Measurements from ENCODE around the gene ARHGEF17.
A peak's percentile ranks its signal among the peaks of the same experiment; 100 is the strongest.

The ARHGEF17 gene

DNA sequence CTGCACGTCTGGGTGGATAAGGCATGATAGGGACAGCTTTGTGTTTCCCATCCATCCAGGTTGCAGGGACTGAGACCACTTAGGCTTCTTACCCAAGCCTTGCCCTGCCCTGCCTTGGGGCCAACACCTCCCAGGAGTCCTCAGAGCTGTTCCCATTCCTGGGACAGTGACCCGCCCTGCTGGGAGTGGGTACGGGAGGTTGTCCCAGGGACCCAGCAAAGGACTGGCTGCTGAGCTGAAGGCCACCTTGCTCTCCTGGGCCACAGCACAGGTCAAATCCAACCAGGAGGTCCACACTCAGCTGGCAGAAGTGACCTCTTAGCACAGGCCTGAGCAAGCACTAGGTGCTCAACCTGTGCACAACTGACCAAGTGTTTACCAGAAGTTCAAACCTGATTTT is 16.9 kb upstream of the ARHGEF17 start:
- no peak for DNase-seq (ENCODE audit: low read depth in 3 of 3, low spot score in 1 of 3)

DNA sequence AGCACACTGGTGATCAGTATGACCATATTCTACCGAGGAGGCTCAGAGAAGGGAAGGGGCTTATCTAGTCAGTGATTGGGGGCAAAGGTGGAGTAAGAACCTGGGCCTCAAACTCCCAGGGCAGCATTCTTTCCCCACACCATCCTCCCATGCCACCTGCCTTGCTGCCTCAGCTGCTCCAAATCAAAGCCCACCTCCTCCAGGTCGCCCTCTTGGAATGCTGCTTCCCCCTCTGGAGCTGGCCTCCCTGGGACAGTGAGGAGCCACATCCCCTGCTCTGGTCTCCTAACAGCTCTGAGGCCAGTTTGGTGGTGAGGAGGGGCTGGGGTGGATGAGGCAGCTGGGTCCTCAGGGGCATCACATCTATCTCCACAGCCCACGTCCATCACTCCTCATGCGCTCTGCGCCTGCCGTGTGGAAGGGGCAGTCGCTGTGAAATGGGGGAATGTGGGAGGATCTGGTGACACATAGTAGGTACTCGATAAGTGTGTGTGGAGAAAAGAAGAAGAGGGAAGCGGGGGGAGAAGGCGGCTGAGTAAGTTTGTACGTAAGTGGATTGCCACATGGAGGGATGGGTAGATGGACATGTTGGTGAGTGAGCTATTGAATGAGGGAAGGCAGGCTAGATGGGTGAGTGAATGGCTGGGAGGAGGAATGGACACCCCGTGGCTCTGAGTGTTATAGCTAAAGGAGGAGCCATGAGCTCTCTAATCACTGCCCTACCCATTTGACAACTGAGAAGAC is 16.1 kb upstream of the ARHGEF17 start:
- DNase-seq (ENCODE audit: low read depth in 3 of 3, low spot score in 1 of 3): no peak

DNA sequence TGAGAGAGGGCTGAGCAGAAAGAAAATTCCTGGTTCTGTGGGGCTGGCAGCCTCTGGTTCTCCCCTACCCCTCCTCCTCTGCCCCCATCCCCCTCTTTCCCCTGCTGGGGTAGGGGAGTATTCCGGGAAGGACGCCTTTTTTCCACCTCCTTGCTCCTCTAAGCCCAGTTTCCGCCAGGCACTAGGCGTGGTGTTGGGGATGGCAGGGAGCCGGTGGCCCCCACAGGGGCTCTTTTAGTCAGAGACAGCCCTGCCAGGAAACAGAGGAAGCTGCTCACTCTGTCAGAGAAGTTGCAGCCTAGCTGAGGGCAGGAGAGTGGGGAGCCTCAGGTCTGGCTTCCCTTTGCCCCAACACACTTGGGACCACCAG is 15.6 kb upstream of the ARHGEF17 start:
- DNase-seq (ENCODE audit: low read depth in 3 of 3, low spot score in 1 of 3): no peak

GRCh38 chr11:73293356-73293936 is 14.6 kb upstream of the ARHGEF17 start:
- DNase-seq (ENCODE audit: low read depth in 3 of 3, low spot score in 1 of 3): no peak

DNA sequence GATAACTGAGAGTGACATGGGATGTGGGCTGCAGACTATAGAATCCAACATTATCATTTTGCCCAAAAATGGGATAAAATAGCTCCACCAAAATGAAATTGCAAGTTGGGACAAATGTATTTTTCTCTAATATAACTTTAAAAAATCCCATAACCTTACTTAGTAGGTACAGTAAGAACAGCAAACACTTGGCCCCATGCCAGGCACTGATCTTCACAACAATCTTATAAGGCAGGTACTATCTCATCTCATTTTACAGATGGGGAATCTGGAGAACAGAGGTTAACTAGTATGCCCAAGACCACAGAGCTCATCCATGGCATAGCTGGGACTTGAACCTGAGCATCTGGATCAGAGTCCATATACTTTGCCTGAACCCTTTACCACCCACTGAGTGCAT is 13.5 kb upstream of the ARHGEF17 start:
- no peak for DNase-seq (ENCODE audit: low read depth in 3 of 3, low spot score in 1 of 3)

DNA sequence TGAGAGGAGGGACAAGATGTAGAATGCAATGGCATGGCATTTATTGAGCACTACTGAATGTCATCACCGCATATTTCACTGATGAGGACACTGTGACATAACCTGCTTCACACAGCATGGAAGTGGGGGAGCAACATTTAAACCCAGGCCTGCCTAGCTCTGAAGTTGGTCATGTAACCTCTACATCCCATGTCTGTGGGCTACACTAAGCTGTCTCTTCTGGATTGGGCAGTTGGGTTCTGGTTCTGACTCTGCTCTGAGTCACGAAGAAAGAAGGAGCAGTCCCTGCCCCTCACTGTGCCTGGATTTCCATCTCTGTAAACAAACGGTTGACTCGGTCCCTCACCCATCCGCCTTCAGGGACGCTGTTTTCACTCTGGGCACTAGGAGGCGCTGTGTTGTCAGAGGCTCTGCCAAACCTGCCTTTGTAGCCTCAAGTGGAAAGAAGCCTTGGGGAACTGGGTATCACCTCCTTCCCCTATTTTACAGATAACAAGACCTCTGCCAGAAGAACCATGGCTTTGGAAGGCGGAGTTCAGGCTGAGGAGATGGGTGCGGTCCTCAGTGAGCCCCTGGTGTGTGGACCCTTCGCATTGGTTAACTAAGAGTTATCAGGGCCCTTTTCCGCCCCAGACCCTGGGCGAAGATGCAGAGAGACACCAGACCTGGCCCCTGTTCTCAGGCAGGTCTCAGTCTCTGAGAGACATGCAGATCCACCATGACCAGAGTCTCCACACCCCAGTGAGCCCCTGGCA is 12.7 kb upstream of the ARHGEF17 start:
- DNase-seq (ENCODE audit: low read depth in 3 of 3, low spot score in 1 of 3): peak; percentile 22 to 69 (median 35)

DNA sequence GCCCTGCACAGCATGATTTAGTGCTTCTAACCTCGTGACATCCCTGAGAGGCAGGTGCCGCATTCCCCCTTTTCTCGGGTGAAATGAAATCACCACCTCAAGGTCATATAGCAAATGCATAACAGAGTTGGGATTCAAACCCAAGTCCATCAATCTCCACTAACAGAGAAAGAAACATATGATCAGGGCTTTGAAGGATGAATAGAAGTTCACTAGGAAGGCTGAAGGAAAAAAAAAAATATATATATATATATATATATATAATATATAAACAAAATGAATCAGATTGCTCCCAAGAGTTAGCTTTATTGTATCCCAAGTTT is 12.1 kb upstream of the ARHGEF17 start:
- DNase-seq (ENCODE audit: low read depth in 3 of 3, low spot score in 1 of 3): no peak

- DNase-seq (ENCODE audit: low read depth in 3 of 3, low spot score in 1 of 3): no peak
Observed at GRCh38 chr11:73296501-73297230, 11.4 kb upstream of the ARHGEF17 start.

GRCh38 chr11:73297231-73297590 is 10.9 kb upstream of the ARHGEF17 start:
- no peak for DNase-seq (ENCODE audit: low read depth in 3 of 3, low spot score in 1 of 3)

DNA sequence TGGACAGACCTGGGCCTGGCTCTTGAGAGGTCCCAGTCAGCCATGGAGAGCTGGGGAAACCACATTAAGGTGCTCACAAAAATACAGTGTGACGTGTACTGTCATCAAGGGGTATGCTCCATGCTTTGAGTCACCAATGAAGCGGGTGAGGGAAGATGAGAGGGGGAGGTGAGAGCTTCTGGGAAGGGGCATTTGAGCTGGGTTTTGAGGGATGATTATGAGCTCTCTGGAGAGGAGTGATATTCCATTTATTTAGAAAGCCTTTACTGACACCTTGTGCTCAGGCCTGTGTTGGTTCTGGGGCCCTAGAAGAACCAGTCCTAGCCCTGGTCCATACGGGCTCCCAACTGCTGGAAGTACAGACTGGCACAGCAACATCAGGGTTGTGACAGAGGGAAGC is 10.4 kb upstream of the ARHGEF17 start:
- DNase-seq (ENCODE audit: low read depth in 3 of 3, low spot score in 1 of 3): no peak

GRCh38 chr11:73298233-73298632 is 9.8 kb upstream of the ARHGEF17 start:
- no peak for DNase-seq (ENCODE audit: low read depth in 3 of 3, low spot score in 1 of 3)

DNA sequence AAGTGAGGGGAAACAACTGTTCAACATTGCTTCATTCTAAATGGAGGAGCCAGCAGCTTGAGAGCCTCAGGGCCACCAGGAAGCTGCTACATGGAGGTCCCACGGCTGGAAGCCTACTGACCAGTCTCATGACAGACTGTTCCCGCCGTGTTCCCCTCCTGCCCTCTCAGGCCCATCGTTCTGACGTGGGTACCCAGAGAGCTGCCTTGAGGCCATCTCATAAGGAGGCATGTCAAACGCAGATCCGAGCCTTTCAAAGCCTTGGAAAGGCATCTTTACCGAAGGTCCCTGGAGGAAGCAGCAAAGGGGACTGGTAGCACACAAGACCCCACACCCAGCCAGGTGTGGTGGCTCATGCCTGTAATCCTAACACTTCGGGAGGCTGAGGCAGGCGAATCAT is 8.3 kb upstream of the ARHGEF17 start:
- DNase-seq (ENCODE audit: low read depth in 3 of 3, low spot score in 1 of 3): no peak

GRCh38 chr11:73306069-73306841 is 1.8 kb upstream of the ARHGEF17 start:
- no peak for DNase-seq (ENCODE audit: low read depth in 3 of 3, low spot score in 1 of 3)

GRCh38 chr11:73306977-73307322 is 1.1 kb upstream of the ARHGEF17 start:
- no peak for DNase-seq (ENCODE audit: low read depth in 3 of 3, low spot score in 1 of 3)

DNA sequence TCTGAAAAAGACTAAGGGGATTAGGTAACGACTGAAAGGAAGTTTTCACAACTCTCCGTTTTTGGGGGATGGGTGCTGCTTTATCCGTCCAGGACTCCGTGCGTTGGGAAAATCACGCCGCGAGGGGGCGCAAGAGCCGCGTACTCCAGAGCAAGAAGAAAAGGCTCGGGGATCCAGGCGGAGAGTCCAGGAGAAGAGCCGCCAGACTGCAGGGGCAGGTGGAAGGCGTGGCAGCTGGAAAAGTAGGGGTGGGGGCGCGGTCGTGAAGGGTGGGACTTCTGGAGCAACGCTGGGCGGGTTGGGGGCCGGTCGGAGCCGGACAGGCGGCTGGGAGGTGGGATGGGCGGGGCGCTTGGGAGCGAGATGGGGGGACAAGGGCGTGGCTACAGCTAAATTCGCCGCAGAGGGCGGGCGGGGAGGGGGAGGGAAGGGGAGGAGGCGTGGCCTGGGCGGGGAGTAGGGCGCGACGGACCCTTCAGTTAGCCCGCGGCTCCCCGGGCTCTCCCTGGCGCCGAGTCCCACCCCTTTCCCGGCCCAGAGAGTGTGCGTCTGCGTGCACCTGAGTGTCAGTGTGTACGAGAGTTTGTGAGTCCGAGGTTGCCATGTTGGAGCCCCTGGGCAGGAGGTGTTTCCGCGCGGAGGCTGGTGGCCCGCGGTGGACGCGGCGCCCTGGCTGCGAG is 613 bp upstream of the ARHGEF17 start:
- DNase-seq (ENCODE audit: low read depth in 3 of 3, low spot score in 1 of 3): peak; percentile 54 to 90 (median 69)

- DNase-seq (ENCODE audit: low read depth in 3 of 3, low spot score in 1 of 3): no peak
Observed at GRCh38 chr11:73308961-73309919, 1.2 kb downstream of the ARHGEF17 start.

- DNase-seq (ENCODE audit: low read depth in 3 of 3, low spot score in 1 of 3): no peak
Observed at GRCh38 chr11:73310076-73310475, 2.0 kb downstream of the ARHGEF17 start.

GRCh38 chr11:73310661-73311393 is 2.8 kb downstream of the ARHGEF17 start:
- DNase-seq (ENCODE audit: low read depth in 3 of 3, low spot score in 1 of 3): no peak

DNA sequence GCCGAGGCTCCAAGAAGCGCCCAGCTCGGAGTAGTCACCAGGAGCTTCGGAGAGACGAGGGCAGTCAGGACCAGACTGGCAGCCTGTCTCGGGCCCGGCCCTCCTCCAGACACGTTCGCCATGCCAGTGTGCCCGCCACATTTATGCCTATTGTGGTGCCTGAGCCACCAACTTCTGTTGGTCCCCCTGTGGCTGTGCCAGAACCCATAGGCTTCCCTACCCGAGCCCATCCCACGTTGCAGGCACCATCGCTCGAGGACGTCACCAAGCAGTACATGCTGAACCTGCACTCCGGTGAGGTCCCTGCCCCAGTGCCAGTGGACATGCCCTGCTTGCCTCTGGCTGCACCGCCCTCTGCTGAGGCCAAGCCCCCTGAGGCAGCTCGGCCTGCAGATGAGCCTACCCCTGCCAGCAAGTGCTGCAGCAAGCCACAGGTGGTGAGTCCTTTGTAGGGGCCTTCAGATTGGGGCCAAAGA is 3.4 kb downstream of the ARHGEF17 start:
- no peak for DNase-seq (ENCODE audit: low read depth in 3 of 3, low spot score in 1 of 3)

All from stimulated activated CD4-positive, alpha-beta T cell treated with anti-CD3 and anti-CD28 coated beads, TNF-alpha, amount 100 ng/mL, for 1 hour (primary cell).